ENCODE data around the gene VIPR1. TPM values are rescaled to one million over a fixed set of nuclear protein-coding genes. Genes with fewer than 3 reads are reported as not detected.

VIPR1 gene
- total and polyA plus RNA-seq, 4 donors, result 2.3 to 41.8 (median 14.6) TPM

DNA sequence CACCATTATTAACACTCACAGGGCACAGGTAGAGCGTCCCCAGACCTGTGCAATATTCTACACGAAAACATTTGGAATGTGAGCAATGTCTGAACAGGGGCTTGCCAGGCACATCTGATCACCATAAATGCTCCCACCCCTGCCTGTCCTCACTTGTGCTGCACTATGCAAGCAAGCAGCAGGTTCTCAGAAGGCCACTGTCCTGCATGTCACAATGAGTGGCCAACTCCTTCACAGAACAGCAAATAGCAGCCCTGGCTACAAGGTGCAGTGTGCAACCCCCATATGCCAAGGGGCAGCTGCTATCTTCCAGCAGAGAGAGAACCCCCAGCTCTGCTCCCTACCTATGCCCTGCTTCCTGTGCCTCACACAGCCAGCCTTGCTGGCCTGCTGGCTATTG is 46.7 kb downstream of the VIPR1 start:
- Histone ChIP-seq H3K27me3 (ENCODE audit: control insufficient read depth in 4 of 4, insufficient read depth in 4 of 4, low read length in 3 of 4) (no peaks in the 10 kb centered on the region), H3K4me3 (ENCODE audit: low read depth in 1 of 3, low read length in 3 of 3) (no peak overlapping the region), H3K9ac (ENCODE audit: low read depth in 1 of 2, low read length in 2 of 2) (no peak overlapping the region), H3K27ac (ENCODE audit: low read depth in 1 of 2, low read length in 2 of 2) (no peak overlapping the region), H3K4me1 (ENCODE audit: control insufficient read depth in 4 of 4, insufficient read depth in 4 of 4, low read length in 3 of 4) (peaks cover 7 to 27% (median 20%) of the 10 kb centered on the region in 4 donors), H3K9me3 (ENCODE audit: control insufficient read depth in 4 of 4, low read length in 3 of 4) (no peaks in the 10 kb centered on the region), H3K36me3 (ENCODE audit: control insufficient read depth in 4 of 4, insufficient read depth in 3 of 4, low read depth in 1 of 4, low read length in 3 of 4) (peaks cover 2 to 9% (median 6%) of the 10 kb centered on the region in 4 donors)
- no peak for TF ChIP-seq RAD21 (IDR thresholded peaks at IDR 0.05)
- TF ChIP-seq, protein P1, sequence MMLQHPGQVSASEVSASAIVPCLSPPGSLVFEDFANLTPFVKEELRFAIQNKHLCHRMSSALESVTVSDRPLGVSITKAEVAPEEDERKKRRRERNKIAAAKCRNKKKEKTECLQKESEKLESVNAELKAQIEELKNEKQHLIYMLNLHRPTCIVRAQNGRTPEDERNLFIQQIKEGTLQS (IDR thresholded peaks at IDR 0.05), result no peak
- TF ChIP-seq FOXA2 (IDR thresholded peaks at IDR 0.05), result no peak
- 97% methylated on average over 2 of the region's 2 CpGs for WGBS
- no peak for DNase-seq (ENCODE audit: low spot score)

DNA sequence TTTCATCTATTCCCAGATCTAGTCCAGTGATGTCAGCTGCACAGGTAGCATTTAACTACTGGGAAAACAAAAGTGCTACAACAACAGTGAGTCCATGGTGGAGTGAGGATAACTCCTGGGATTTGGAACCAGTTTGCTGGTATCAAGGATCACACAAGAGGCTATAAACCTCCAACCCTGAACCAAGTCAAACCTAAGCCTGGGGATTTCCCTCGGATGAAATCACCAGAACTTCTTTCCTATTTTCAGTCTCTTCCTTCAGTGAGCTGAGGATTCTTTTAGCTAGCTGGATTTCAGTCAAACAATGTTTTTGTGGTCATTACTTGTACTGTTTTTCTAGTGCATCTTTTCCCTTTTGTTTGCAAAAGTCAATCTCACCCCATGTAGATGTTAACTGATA is 47.8 kb downstream of the VIPR1 start:
- TF ChIP-seq, protein P2, sequence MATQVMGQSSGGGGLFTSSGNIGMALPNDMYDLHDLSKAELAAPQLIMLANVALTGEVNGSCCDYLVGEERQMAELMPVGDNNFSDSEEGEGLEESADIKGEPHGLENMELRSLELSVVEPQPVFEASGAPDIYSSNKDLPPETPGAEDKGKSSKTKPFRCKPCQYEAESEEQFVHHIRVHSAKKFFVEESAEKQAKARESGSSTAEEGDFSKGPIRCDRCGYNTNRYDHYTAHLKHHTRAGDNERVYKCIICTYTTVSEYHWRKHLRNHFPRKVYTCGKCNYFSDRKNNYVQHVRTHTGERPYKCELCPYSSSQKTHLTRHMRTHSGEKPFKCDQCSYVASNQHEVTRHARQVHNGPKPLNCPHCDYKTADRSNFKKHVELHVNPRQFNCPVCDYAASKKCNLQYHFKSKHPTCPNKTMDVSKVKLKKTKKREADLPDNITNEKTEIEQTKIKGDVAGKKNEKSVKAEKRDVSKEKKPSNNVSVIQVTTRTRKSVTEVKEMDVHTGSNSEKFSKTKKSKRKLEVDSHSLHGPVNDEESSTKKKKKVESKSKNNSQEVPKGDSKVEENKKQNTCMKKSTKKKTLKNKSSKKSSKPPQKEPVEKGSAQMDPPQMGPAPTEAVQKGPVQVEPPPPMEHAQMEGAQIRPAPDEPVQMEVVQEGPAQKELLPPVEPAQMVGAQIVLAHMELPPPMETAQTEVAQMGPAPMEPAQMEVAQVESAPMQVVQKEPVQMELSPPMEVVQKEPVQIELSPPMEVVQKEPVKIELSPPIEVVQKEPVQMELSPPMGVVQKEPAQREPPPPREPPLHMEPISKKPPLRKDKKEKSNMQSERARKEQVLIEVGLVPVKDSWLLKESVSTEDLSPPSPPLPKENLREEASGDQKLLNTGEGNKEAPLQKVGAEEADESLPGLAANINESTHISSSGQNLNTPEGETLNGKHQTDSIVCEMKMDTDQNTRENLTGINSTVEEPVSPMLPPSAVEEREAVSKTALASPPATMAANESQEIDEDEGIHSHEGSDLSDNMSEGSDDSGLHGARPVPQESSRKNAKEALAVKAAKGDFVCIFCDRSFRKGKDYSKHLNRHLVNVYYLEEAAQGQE (IDR thresholded peaks at IDR 0.05), result no peak
- TF ChIP-seq HNF4A (conservative IDR thresholded peaks at IDR 0.05) (no peak), SP1 (IDR thresholded peaks at IDR 0.05) (no peak), FOXA1 (IDR thresholded peaks at IDR 0.05) (no peak), EGR1 (IDR thresholded peaks at IDR 0.05; ENCODE audit: low read depth in 2 of 2) (no peak), RXRA (IDR thresholded peaks at IDR 0.05) (no peak), NR2F2 (IDR thresholded peaks at IDR 0.05) (no peak), FOXA2 (IDR thresholded peaks at IDR 0.05) (no peak), YY1 (IDR thresholded peaks at IDR 0.05) (no peak), HNF4G (IDR thresholded peaks at IDR 0.05) (no peak), JUND (IDR thresholded peaks at IDR 0.05) (no peak), RAD21 (IDR thresholded peaks at IDR 0.05) (no peak), TAF1 (conservative IDR thresholded peaks at IDR 0.05) (no peak)
- TF ChIP-seq, protein P1 (IDR thresholded peaks at IDR 0.05), result no peak
- TF ChIP-seq, protein P3, sequence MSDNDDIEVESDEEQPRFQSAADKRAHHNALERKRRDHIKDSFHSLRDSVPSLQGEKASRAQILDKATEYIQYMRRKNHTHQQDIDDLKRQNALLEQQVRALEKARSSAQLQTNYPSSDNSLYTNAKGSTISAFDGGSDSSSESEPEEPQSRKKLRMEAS (IDR thresholded peaks at IDR 0.05), result no peak
- TF ChIP-seq, protein P4, sequence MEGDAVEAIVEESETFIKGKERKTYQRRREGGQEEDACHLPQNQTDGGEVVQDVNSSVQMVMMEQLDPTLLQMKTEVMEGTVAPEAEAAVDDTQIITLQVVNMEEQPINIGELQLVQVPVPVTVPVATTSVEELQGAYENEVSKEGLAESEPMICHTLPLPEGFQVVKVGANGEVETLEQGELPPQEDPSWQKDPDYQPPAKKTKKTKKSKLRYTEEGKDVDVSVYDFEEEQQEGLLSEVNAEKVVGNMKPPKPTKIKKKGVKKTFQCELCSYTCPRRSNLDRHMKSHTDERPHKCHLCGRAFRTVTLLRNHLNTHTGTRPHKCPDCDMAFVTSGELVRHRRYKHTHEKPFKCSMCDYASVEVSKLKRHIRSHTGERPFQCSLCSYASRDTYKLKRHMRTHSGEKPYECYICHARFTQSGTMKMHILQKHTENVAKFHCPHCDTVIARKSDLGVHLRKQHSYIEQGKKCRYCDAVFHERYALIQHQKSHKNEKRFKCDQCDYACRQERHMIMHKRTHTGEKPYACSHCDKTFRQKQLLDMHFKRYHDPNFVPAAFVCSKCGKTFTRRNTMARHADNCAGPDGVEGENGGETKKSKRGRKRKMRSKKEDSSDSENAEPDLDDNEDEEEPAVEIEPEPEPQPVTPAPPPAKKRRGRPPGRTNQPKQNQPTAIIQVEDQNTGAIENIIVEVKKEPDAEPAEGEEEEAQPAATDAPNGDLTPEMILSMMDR (IDR thresholded peaks at IDR 0.05; ENCODE audit: low read depth, low read length, missing input control), result no peak
- TF ChIP-seq, protein P5, sequence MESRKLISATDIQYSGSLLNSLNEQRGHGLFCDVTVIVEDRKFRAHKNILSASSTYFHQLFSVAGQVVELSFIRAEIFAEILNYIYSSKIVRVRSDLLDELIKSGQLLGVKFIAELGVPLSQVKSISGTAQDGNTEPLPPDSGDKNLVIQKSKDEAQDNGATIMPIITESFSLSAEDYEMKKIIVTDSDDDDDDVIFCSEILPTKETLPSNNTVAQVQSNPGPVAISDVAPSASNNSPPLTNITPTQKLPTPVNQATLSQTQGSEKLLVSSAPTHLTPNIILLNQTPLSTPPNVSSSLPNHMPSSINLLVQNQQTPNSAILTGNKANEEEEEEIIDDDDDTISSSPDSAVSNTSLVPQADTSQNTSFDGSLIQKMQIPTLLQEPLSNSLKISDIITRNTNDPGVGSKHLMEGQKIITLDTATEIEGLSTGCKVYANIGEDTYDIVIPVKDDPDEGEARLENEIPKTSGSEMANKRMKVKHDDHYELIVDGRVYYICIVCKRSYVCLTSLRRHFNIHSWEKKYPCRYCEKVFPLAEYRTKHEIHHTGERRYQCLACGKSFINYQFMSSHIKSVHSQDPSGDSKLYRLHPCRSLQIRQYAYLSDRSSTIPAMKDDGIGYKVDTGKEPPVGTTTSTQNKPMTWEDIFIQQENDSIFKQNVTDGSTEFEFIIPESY (IDR thresholded peaks at IDR 0.05), result no peak
- 37% methylated on average over 1 of the region's 1 CpG for WGBS
- no peak overlapping the region for H3K9ac ChIP-seq (ENCODE audit: low read depth in 1 of 2, low read length in 2 of 2)
- no peak for DNase-seq (ENCODE audit: low spot score)
- H3K4me3 ChIP-seq (ENCODE audit: low read depth in 1 of 3, low read length in 3 of 3), result no peak overlapping the region
- H3K4me1 ChIP-seq (ENCODE audit: control insufficient read depth in 4 of 4, insufficient read depth in 4 of 4, low read length in 3 of 4), result peaks cover 4 to 16% (median 10%) of the 10 kb centered on the region in 4 donors
- H3K27me3 ChIP-seq (ENCODE audit: control insufficient read depth in 4 of 4, insufficient read depth in 4 of 4, low read length in 3 of 4), result no peaks in the 10 kb centered on the region
- H3K36me3 ChIP-seq (ENCODE audit: control insufficient read depth in 4 of 4, insufficient read depth in 3 of 4, low read depth in 1 of 4, low read length in 3 of 4), result peaks cover 2 to 15% (median 8%) of the 10 kb centered on the region in 4 donors
- H3K27ac ChIP-seq (ENCODE audit: low read depth in 1 of 2, low read length in 2 of 2), result no peak overlapping the region
- no peaks in the 10 kb centered on the region for H3K9me3 ChIP-seq (ENCODE audit: control insufficient read depth in 4 of 4, low read length in 3 of 4)
